ENCODE data around the gene TTI1. TPM values are rescaled to one million over a fixed set of nuclear protein-coding genes. Genes with fewer than 3 reads are reported as not detected.

The TTI1 gene
- total RNA-seq, 1 experiment from 2014 or later, result 37.7 TPM

DNA sequence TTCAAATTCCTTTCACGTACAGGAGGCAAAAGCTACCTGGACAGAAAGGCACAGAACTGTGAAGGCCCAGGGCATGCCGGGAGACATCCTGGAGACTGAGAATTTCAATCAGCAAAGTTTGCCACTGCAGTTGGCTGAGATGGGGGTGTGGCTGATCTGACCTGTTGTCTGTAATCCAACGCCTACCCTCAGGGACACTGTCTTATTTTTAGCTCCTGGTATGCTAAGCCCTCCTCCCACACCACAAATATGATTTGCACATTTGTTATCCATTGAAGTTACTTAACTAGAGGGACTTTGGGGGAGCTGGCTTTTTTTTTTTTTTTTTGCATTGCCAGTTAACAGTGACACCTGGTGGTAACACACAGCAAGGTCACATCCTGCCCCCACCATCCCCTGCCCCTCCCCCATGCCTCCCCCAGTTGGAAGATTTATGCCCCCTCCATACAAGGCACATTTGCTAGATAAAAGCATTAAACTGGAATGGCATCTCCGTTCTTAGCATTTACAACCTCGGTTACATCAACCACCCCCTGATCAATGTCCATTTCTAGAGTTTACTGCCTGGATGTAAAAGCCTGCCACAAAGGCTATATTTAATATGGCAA is 40.4 kb downstream of the TTI1 start:
- no peak for DNase-seq (ENCODE audit: low spot score)
- in situ Hi-C loops (cut with HindIII; ENCODE audit: low sequenced_read_pairs), result loop anchor here (10.0 kb wide), 1 partner anchor 78 kb away; no protein-coding TSS in a partner anchor

DNA sequence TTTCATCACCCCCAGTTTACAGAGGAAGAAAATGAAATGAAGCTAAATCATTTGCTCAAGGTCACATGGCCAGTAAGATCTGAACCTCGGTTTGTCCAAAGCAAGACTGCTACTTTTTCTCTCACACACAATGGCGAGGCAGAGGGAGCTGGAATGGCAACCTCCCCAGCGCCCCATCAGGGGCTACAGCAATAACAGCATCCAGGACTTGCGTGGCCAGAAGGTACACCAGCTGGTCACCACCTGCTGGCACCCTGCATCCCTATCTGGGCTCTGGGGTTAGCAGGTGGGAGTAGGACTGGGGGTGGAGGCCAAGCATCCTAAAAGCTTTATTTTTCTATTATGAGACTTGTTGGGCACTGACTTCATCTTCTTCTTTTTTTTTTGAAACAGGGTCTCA is 41.3 kb downstream of the TTI1 start:
- in situ Hi-C loops (cut with HindIII; ENCODE audit: low sequenced_read_pairs), result loop anchor here (10.0 kb wide), 1 partner anchor 77 kb away; no protein-coding TSS in a partner anchor
- peak; percentile 55 for DNase-seq (ENCODE audit: low spot score)

DNA sequence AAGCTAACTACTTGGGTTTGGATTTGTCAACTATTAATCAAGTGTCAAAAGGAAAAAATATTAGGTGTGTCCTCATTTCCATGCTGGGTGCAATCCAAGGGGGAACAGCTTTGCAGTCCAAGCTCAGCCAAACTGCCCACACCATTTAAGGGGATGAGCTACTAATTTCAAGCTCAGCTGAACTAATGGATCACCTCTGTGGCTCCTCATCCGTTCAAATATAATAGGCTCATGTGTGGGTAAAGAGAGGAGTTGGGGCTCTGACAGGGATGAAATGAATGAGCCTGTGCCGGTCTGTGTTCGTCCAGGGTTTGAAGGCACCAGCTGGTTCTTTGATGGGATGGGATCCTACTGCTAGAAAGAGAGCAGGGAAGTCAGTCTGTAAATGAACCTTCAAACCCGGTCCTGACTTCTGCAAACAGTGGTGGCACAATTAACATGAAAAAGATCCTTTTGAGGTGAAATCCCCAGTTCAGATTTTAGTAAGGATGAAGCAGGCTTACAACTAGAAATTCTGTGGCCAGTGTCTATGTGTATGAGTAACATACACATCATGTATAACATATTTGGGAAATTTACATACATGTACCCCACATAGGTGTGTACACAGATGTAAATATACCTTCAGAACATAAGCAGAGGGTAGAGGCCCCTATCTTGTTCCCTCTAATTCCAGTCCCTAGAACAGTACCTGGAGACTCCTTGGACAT is 41.9 kb downstream of the TTI1 start:
- in situ Hi-C loops (cut with HindIII; ENCODE audit: low sequenced_read_pairs), result loop anchor here (10.0 kb wide), 1 partner anchor 77 kb away; no protein-coding TSS in a partner anchor
- DNase-seq (ENCODE audit: low spot score), result no peak

DNA sequence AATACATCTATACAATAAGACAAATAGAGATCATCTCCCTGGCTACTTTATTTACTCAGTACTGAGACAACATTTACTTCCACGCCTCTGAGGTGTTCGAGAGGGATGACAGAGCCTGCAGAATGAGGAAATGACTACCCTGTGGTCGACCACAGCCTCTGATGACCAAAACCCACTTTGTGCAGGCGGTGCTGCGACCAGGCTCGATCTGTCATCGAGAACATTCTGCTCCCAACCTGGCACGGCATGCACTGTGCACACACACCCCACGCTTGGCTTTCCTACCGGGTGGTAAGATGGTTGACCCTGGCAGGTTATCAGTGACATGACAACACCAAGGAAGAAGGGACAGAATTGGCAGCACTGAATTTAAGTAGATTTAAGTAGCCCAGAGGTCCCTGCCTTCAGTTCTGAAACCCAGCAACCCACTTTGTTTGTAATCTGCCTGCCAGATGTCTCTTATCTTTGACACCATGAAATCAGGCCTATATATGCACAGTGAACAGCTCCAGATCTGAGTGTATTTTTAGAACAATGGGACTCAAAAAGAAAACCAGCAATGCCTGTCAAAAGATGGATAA is 42.6 kb downstream of the TTI1 start:
- no peak for DNase-seq (ENCODE audit: low spot score)
- in situ Hi-C loops (cut with HindIII; ENCODE audit: low sequenced_read_pairs), result loop anchor here (10.0 kb wide), 1 partner anchor 76 kb away; no protein-coding TSS in a partner anchor

DNA sequence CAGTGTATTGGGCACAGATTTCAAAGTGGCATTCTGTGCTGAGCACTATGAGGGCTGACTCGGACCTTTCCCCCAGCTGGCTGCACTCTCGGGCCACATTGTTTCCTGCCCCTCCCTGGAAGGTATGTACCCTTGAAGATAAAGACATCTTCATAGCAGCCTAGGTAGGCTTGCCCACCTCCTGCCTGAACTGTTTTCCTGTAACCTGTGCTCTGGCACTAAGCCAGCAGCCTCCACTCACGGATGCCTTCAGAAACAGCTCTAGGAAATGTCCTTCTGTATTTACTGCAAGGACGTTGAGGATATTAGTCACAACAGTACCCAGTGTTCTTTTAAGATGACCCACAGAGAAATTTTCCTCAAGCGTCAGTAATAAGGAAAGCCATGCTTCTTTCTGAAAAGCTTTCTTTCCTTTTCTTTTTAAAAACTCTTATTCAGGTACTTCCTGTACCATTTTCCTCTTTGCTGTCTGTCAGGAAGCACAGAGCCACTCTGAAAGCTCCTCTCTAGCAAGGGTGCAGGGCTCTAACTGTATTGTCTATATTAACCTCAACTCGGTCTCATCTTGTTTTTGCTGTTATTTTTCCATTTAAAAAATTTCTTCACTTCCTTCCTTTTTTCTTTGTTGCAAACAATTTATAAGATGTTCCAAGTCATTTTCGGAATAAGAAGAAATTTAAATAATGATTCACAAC is 43.5 kb downstream of the TTI1 start:
- DNase-seq (ENCODE audit: low spot score), result peak; percentile 85
- in situ Hi-C loops (cut with HindIII; ENCODE audit: low sequenced_read_pairs), result loop anchor here (10.0 kb wide), 1 partner anchor 75 kb away; no protein-coding TSS in a partner anchor

DNA sequence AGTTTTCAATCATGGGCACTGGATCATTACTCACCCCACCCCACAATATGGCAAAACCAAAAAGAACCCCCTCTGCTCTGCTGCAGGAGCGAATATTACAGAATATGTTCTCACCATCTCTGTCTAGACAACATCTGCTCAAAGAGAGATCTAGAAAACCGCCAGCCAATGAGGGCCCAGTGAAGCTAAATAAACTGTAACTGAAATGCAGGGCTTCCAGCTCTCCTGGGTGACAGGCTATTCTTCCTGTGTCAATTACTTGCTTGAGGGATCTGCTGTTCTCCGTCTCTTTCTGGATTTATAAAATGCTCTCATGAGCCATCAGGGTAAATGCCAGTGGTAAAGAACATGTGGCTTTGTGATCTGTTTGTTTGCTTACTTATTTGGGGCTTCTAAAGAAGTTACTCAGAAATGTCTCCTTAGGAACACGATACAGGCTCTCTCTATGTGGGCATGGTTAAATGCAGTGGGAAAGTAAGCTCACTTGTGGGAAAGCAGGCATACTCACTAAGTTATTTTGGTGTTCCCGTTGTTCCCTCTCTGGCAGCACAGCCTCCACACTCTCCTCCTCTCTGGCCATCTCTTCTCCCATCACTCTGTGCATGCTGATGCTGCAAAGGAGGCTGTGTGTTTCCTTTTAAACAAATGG is 44.8 kb downstream of the TTI1 start:
- no peak for DNase-seq (ENCODE audit: low spot score)
- in situ Hi-C loops (cut with HindIII; ENCODE audit: low sequenced_read_pairs), result no loop called here

DNA sequence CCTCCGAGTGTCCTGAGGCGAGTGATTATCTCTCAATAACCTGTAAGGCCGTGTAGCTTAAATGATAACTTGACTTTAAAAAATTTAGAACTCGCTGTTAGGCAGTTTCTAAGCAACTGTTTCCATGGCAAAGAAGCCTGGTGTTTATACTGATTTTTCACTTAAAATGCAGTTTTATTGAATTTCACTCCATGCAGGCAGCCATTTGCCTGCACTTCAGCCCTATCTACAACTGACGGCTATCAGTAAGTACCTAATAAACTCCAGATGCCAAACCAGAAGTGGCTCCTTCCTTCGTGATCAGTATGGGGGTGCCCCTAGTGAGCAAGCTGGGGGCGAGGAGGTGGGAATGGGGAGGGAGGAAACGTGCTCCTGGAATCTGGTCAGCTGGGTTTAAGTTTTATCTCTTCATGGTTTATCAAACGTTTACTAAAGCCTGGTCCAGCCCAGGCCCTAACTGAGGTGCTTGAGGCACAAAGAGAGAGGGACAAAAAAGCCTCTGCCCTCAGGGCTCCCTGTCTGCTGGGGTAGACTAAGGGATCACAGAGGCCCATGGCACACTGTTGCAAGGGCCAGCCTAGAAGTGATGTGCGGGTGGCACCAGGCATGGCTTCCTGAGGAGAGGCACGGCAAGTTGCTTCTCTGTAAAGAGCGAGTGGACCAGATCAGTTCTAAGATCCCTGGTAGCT is 45.5 kb downstream of the TTI1 start:
- in situ Hi-C loops (cut with HindIII; ENCODE audit: low sequenced_read_pairs), result no loop called here

DNA sequence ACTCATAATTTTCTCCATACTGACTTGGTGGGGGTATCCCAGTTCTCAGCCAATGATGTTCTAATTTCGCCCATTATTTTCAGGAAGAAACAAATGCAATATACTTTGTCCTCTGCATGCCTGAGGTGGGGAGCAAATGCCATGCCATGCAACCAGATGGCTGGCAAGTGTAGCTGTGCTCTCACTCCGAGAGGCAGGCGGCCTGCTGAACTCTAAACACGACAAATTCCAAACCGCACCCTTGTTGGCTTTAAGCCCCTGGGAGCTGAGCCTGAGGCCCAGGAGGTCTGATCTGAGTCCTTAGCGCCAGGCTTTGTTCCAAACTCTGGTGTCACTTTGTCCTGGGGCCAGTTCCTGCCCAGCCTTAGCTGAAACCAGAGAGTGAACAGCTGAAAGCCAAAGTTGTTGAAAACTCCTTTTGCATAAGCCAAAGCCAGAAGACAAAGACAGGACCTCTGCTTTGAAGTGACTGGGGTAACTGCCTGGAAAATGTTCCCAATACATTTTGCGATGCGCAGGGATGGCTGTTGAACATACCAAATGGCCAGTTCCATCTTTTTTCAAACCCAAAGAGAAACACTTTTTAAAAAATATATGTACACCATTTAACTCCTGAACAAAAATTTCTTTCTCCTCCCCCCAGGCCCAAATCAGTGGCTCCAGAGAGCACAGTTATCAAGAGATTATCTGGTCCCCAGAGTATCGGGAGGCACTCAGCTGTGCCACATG is 46.2 kb downstream of the TTI1 start:
- in situ Hi-C loops (cut with HindIII; ENCODE audit: low sequenced_read_pairs), result no loop called here
- DNase-seq (ENCODE audit: low spot score), result peak; percentile 82

More for the DNA sequence above, 45.5 kb downstream of the TTI1 start:
- no peak for DNase-seq (ENCODE audit: low spot score)

DNA sequence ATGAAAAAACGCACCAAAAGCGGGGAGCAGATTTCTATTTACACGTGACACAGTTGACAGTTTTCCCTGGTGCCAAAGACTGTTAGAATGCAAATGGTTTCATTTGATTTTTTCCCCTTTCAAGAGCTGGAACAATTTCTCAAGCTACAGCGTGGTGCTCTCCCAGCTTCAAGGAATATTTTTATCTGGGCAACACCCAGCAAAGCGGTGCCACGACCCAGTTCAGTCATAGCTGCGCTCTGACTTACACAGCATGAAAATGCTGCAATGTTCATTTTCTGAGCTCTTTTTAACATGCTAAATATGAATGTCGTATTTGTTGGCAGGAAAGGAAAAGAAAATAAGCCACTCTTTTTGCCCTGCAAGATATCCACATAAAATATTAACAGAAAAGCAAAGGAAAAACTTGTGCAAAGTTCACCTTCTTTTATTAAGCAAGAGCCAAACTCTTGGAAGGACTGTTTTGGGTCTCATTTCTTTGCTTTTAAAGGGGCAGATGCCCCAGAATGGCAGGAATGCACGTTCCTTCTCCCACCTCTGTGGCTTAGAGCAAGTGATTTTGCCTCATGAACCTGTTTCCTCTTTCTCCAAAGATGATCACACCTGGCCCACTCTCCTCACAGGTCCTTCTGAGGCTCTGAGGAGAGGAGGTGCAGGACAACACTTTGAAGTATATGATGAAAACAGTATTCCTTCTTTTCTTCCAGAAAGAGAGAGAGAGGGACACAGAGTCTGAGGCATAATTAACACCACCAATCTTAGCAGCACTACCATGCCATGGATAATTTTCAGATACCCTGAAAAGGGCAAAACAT is 47.0 kb downstream of the TTI1 start:
- in situ Hi-C loops (cut with HindIII; ENCODE audit: low sequenced_read_pairs), result no loop called here
- peak; percentile 44 for DNase-seq (ENCODE audit: low spot score)

DNA sequence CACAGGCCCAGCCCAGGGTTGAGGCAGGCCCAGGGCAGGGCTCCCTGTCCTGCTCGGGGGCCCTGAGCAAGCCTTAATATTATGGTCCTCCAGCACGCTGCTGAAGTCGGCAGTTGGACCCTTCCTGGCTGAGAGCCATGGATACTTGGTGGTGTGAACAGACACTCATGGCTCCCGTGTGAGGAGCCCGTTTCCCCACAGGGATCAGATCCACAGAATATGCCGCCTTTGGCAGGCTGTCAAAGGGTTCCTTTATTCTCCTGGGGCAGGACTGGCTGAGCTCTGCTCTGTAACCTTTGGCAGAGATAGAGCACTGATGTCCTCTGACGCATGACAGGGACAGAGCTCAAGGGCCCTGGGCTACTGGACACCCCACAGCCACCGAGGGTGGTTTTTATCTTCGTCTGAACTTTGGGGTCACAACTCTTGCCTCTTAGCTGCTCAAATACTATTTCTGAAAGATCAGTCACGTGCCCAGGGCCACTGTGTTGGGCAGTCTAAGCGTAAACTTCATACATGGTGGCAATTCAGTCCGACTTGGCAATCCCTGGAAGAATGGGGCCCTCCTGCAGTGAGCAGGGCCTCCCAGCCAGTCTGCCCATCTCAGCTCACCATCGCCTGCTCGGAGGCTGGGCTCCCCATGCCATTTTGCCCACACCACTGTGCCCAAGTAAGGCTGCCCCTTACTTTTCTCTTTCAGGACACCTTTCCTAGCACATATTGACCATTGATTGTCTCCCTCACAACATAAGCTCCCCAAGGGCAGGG is 49.1 kb downstream of the TTI1 start:
- DNase-seq (ENCODE audit: low spot score), result no peak
- in situ Hi-C loops (cut with HindIII; ENCODE audit: low sequenced_read_pairs), result no loop called here

DNA sequence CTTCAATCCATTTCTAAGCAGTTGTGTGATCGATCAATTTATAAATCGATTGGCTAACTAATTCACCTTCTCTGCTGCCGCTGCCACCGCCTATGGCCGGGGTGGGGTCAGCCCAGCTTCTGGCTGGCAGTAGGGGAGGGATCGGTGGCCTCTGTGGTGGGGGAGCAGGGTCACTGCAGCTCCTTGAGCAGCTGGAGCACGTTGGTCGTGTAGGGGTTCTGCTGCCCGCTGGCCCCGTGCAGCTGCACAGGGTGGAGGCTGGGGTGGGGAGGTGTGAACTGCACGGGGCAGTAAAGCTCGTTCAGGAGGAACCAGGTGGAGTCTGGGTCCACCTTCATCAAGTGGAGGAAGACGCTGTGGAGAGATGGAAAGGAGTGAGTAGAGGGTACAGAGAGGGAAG is 50.0 kb downstream of the TTI1 start:
- in situ Hi-C loops (cut with HindIII; ENCODE audit: low sequenced_read_pairs), result no loop called here
- DNase-seq (ENCODE audit: low spot score), result no peak

DNA sequence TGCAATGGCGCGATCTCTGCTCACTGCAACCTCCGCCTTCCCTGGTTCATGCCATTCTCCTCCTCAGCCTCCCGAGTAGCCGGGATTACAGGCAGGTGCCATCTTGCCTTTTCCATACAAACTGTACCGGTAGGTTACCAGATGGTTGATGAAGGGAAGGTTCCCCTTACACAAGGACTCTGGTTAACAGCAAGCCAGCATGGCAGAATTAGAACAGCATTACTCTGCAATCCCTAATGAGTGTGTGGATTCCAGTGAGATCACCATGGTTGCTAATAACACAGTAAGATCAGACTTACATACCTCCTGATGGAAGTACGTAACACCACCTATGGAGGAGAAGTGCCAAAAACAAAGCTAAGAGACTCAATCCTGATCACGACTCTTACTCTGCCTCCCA is 51.7 kb downstream of the TTI1 start:
- in situ Hi-C loops (cut with HindIII; ENCODE audit: low sequenced_read_pairs), result no loop called here
- DNase-seq (ENCODE audit: low spot score), result no peak

DNA sequence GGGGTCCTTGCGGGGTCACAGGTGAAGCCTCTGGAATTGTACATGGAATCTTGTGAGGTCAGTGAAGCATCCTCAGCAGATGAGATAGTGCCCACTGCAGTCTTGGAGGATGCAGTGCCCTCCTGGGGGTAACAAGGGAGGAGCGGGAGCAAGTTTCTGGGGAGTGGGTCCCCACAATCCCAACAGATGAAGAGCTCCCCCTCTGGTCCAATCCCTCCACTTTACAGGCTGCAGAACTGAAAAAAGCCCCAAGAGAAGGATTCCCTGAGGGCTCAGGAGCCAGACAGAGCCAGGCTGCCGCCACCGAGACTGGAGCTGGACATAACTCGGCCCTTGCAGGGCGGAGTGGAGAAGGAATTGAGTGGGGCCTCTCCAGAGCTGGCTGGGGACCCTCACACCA is 52.4 kb downstream of the TTI1 start:
- no peak for DNase-seq (ENCODE audit: low spot score)
- in situ Hi-C loops (cut with HindIII; ENCODE audit: low sequenced_read_pairs), result no loop called here

DNA sequence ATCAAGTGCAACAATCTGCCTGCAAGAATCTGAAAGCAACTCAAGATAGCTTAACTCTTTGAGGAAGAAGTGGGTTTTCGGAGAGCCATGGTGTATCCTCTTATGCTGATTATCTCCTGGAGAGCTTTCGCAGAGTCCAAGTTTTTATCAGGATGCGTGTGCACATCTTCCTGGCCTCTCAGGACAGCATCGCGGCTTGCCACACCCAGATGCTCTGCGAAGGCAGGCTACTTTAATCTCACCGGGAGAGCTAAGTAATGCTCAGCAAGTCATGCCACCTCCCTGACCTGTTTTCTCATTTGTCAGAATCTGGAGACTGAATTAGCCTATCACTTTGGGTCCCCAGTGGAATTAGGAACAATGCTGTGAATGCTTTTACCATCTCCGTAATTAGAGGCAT is 52.9 kb downstream of the TTI1 start:
- in situ Hi-C loops (cut with HindIII; ENCODE audit: low sequenced_read_pairs), result no loop called here
- DNase-seq (ENCODE audit: low spot score), result no peak

DNA sequence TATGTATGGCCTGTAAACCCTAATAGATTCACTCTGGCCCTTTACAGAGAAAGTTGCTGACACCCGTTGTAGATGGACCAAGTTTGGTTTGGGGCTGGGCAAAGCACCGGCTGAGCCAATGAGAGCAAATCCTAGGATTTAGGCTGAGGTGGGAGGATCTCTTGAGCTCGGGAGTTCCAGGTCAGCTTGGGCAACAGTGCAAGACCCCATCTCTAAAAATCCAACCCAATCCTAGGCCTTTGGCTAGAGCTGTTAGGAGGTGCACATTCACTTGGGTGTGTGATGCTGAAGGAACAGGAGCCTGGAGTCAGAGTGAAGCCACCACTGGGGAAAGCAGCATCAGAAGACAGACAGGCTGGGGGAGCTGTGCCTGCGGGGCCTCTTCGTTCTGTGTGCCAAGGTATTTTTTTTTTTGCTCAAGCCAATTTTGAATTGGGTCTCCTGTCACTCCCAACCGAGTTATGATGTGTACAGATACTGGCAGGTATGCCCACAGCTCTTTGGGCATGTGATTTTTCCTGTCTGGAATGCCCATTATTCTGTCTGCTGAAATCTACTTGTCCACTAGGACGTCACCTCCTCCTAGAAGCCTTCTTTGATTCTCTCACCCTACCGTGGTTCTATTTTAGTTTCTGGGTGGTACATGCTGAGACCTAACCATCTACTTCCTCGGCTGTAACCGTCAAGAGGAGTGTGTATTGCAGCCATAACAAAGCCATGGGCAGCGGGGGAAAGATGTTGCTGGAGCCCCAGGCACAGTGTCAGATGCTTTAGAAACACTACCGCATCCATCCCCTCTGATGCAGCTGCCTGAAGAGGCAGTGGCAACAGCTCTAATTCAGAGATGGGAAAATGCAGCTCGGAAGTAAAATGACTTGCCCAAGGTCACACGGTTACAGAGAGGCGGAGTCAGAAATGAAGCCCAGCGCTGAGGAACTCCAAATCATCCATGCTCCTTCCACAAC is 54.0 kb downstream of the TTI1 start:
- DNase-seq (ENCODE audit: low spot score), result no peak
- in situ Hi-C loops (cut with HindIII; ENCODE audit: low sequenced_read_pairs), result no loop called here

DNA sequence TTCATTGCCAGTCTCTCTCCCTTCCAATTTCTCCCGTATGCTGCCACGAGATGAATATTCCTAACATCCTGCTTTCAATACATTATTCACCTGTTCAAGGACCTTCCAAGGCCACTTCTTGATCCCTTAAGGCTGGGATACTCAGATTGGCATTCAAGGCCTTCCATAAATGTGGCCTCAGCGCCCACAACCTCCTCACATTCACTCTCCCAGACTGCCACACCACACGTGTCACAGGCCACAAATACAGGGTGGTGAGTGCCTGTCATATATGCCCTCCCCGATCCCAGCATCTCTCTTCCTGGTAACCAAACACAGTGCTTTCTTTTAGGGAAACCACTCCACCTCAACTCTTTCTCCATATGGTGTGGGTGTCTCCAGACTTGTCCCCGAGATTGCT is 55.5 kb downstream of the TTI1 start:
- no peak for DNase-seq (ENCODE audit: low spot score)
- in situ Hi-C loops (cut with HindIII; ENCODE audit: low sequenced_read_pairs), result no loop called here
